A673 (cell line): ENCODE results near the gene CRYGN. TPM values are rescaled to one million over a fixed set of nuclear protein-coding genes. Genes with fewer than 3 reads are reported as not detected.

Experiments
- BruUV-seq: library from RNA; stranded (reverse); fragments of 400-500 nt; replicated peaks from 2 replicates; lab custom pipeline; 2021; lab: Mats Ljungman, UMichigan
- CTCF ChIA-PET: fragments of 300-600 bp; sonication (Branson Sonifier 250); formaldehyde crosslinking; loops from one replicate; lab custom pipeline; 2022; ENCODE audit warnings: antibody characterized with exemption; lab: Charles Lee
- POLR2A ChIA-PET: fragments of 300-600 bp; sonication (Branson Sonifier 250); formaldehyde crosslinking; loops from one replicate; lab custom pipeline; 2022; ENCODE audit warnings: antibody characterized with exemption; ENCODE audit not compliant: low non-redundant PET; lab: Charles Lee
- DNase-seq: peaks from one replicate; pipeline ENCODE4 v3.0.0-alpha.2; 2015; ENCODE audit warnings: low spot score
- H3K27ac ChIP-seq: fragments of 200-600 bp; sonication (generic); 2 replicates; pipeline ENCODE4 v1.5.1; 2016; ENCODE audit warnings: mixed run types, low read depth, mild to moderate bottlenecking, mixed read lengths, antibody characterized with exemption, low read length; ENCODE audit not compliant: poor library complexity, severe bottlenecking
- H3K27me3 ChIP-seq: fragments of 200-600 bp; sonication (generic); replicated peaks from 2 replicates; pipeline ENCODE4 v1.6.1; 2017; ENCODE audit warnings: mixed run types, low read depth, mild to moderate bottlenecking, mixed read lengths, antibody characterized with exemption, low read length; ENCODE audit not compliant: insufficient read depth, poor library complexity
- H3K36me3 ChIP-seq: fragments of 200-600 bp; sonication (generic); 2 replicates; pipeline ENCODE4 v1.6.1; 2016; ENCODE audit warnings: mixed run types, mild to moderate bottlenecking, mixed read lengths, antibody characterized with exemption, low read length; ENCODE audit not compliant: insufficient read depth, poor library complexity, severe bottlenecking
- H3K4me1 ChIP-seq: fragments of 200-600 bp; sonication (generic); 2 replicates; pipeline ENCODE4 v1.6.1; 2017; ENCODE audit warnings: mixed run types, mild to moderate bottlenecking, mixed read lengths, antibody characterized with exemption, low read length; ENCODE audit not compliant: insufficient read depth, poor library complexity, severe bottlenecking
- H3K4me3 ChIP-seq: fragments of 200-600 bp; sonication (generic); 2 replicates; pipeline ENCODE4 v1.5.1; 2016; ENCODE audit warnings: low read depth, mixed run types, mild to moderate bottlenecking, mixed read lengths, low read length; ENCODE audit not compliant: poor library complexity, severe bottlenecking
- H3K9me3 ChIP-seq: fragments of 200-600 bp; sonication (generic); 2 replicates; pipeline ENCODE4 v1.6.1; 2016; ENCODE audit warnings: mixed run types, low read depth, mild to moderate bottlenecking, mixed read lengths, antibody characterized with exemption, low read length; ENCODE audit not compliant: poor library complexity, severe bottlenecking
- CTCF ChIP-seq: fragments of 300-800, 200-600 bp; sonication (generic); conservative IDR thresholded peaks from 2 replicates; pipeline ENCODE4 v1.5.1; 2017; ENCODE audit warnings: low read depth, mild to moderate bottlenecking, antibody characterized with exemption, low read length, moderate library complexity, mixed read lengths
- EZH2 ChIP-seq: fragments of 200-600 bp; sonication (generic); IDR thresholded peaks from 2 replicates; pipeline ENCODE4 v1.6.1; 2017; ENCODE audit warnings: borderline replicate concordance, low read depth, mild to moderate bottlenecking, mixed read lengths, antibody characterized with exemption, low read length; ENCODE audit not compliant: poor library complexity, severe bottlenecking
- intact Hi-C: fragments of 100-400 bp; cut with micrococcal nuclease; formaldehyde crosslinking; loops from one replicate; pipeline ENCODE4 v1.10.0; 2022; ENCODE audit not compliant: unreplicated experiment
- total RNA-seq: library from RNA; stranded (reverse); gene quantifications from 2 replicates; pipeline ENCODE4 v1.2.3, GENCODE V29; 2021

Gene CRYGN
- total RNA-seq, 1 experiment from 2014 or later: 0.13 TPM

GRCh38 chr7:151386301-151387160 is 53.4 kb downstream of the CRYGN start:
- ChIA-PET CTCF (no interaction called here), POLR2A (no interaction called here)
- no peak overlapping the region for H3K27ac ChIP-seq
- intact Hi-C loops: no loop called here
- H3K4me3 ChIP-seq: no peak overlapping the region
- peaks cover 7% of the 10 kb centered on the region for H3K4me1 ChIP-seq
- no TSS peak for BruUV-seq
- TF ChIP-seq CTCF (no peak), EZH2 (no peak)
- H3K36me3 ChIP-seq: no peaks in the 10 kb centered on the region
- H3K27me3 ChIP-seq: peaks cover 16% of the 10 kb centered on the region
- DNase-seq: no peak
- H3K9me3 ChIP-seq: no peaks in the 10 kb centered on the region

- Histone ChIP-seq H3K27me3 (peaks cover 22% of the 10 kb centered on the region), H3K36me3 (no peaks in the 10 kb centered on the region), H3K27ac (no peak overlapping the region), H3K4me3 (no peak overlapping the region), H3K4me1 (peaks cover 10% of the 10 kb centered on the region), H3K9me3 (no peaks in the 10 kb centered on the region)
- DNase-seq: no peak
- intact Hi-C loops: no loop called here
- no peak for TF ChIP-seq CTCF
- TF ChIP-seq EZH2: no peak
- BruUV-seq: no TSS peak
- POLR2A ChIA-PET: no interaction called here
- CTCF ChIA-PET: no interaction called here
These were observed 54.2 kb downstream of the CRYGN start for GRCh38 chr7:151385626-151386300.

GRCh38 chr7:151384776-151385625 is 54.9 kb downstream of the CRYGN start:
- ChIA-PET POLR2A (no interaction called here), CTCF (no interaction called here)
- BruUV-seq: no TSS peak
- intact Hi-C loops: no loop called here
- no peaks in the 10 kb centered on the region for H3K36me3 ChIP-seq
- no peak overlapping the region for H3K4me3 ChIP-seq
- H3K4me1 ChIP-seq: peaks cover 10% of the 10 kb centered on the region
- no peak for TF ChIP-seq CTCF
- no peak for TF ChIP-seq EZH2
- no peak overlapping the region for H3K27ac ChIP-seq
- no peak for DNase-seq
- no peaks in the 10 kb centered on the region for H3K9me3 ChIP-seq
- H3K27me3 ChIP-seq: peaks cover 22% of the 10 kb centered on the region
